ENCODE results near the gene IGF1R. TPM values are rescaled to one million over a fixed set of nuclear protein-coding genes. Genes with fewer than 3 reads are reported as not detected.

Gene IGF1R
- total and polyA plus RNA-seq, 2 of the 8 experiments (the other 6 are each of a cell fraction or from before 2014, with no cell fraction given) = 32.9 to 109 TPM

GRCh38 chr15:98755781-98756180 is 107.4 kb downstream of the IGF1R start:
- Histone ChIP-seq H2BK5ac (ENCODE audit: low read depth, low read length) (no peak overlapping the region), H3K56ac (replicated peaks; ENCODE audit: insufficient read length, low read depth, low read length) (no peak overlapping the region), H3K18ac (ENCODE audit: extremely low read depth, low read length) (no peak overlapping the region), H3K9ac (replicated peaks in 1 of 4; ENCODE audit: extremely low read depth in 1 of 4, low read depth in 3 of 4, low read length in 3 of 4) (no peak overlapping the region), H3K4me2 (ENCODE audit: insufficient read depth in 1 of 2, low read depth in 2 of 2, low read length in 2 of 2) (no peak overlapping the region), H3K36me3 (ENCODE audit: control insufficient read depth in 2 of 4, insufficient read depth in 4 of 4, low read length in 3 of 4) (no peaks in the 10 kb centered on the region), H2BK120ac (replicated peaks; ENCODE audit: low read depth, low read length) (no peak overlapping the region), H2BK20ac (ENCODE audit: low read length) (no peak overlapping the region), H3K23ac (ENCODE audit: insufficient read length) (no peak overlapping the region), H4K5ac (ENCODE audit: insufficient read length, low read depth, low read length) (no peak overlapping the region), H4K20me1 (replicated peaks in 1 of 2; ENCODE audit: control insufficient read depth in 1 of 2, insufficient read depth in 2 of 2, low read length in 2 of 2) (peaks cover 4 to 15% of the 10 kb centered on the region in 2 experiments), H4K91ac (replicated peaks; ENCODE audit: insufficient read length, low read length) (no peak overlapping the region), H2BK12ac (ENCODE audit: low read depth, low read length) (no peak overlapping the region), H3K4me1 (replicated peaks in 1 of 4; ENCODE audit: control insufficient read depth in 3 of 4, insufficient read depth in 4 of 4, low read length in 3 of 4) (peaks cover 2 to 17% (median 9%) of the 10 kb centered on the region in 4 experiments), H3K4ac (replicated peaks; ENCODE audit: insufficient read length, low read depth, low read length) (no peak overlapping the region), H3K23me2 (ENCODE audit: low read depth, low read length) (no peaks in the 10 kb centered on the region), H3K79me2 (ENCODE audit: control insufficient read depth in 1 of 2, insufficient read depth in 2 of 2, low read length in 2 of 2) (peaks cover 14 to 98% of the 10 kb centered on the region in 2 experiments; a peak in 3 of 4 replicates), H3K27me3 (replicated peaks in 1 of 4; ENCODE audit: control insufficient read depth in 3 of 4, extremely low read depth in 1 of 4, insufficient read depth in 3 of 4, low read length in 3 of 4) (no peaks in the 10 kb centered on the region), H3K9me3 (ENCODE audit: insufficient read depth in 2 of 2, low read depth in 1 of 2, low read length in 1 of 2) (peaks cover 0 to 4% of the 10 kb centered on the region in 2 experiments; a peak in 1 of 4 replicates), H3K4me3 (ENCODE audit: extremely low read depth in 1 of 4, insufficient read depth in 2 of 4, low read depth in 3 of 4, low read length in 4 of 4) (no peak overlapping the region), H2BK15ac (ENCODE audit: low read length) (no peak overlapping the region), H3K27ac (ENCODE audit: low read depth, low read length) (no peak overlapping the region), H4K8ac (ENCODE audit: extremely low read depth, insufficient read depth, low read length) (no peak overlapping the region), H3K14ac (ENCODE audit: insufficient read length) (no peak overlapping the region), H2AFZ (ENCODE audit: low read length) (no peak overlapping the region), H3K79me1 (ENCODE audit: low read depth, low read length) (peaks cover 16% of the 10 kb centered on the region), H2AK5ac (ENCODE audit: low read depth, low read length) (no peak overlapping the region)
- ChIA-PET CTCF (ENCODE audit: partially characterized antibody) (interaction anchor here (1.1 kb wide), 1 partner anchor 95 kb away, joined by 3 read pairs; no protein-coding TSS in a partner anchor), POLR2A (ENCODE audit: partially characterized antibody) (no interaction called here)
- FAIRE-seq (no peak), DNase-seq (ENCODE audit: low read depth in 1 of 2, low spot score in 2 of 2) (no peak)
- WGBS, 2 experiments (ENCODE audit: extremely low coverage in 1 of 2, insufficient coverage in 1 of 2, insufficient read length in 1 of 2, insufficient replicate concordance in 2 of 2, low coverage in 1 of 2, low lambda C conversion rate in 2 of 2, missing lambda C conversion rate in 1 of 2) = 91% methylated on average over 2 of the region's 2 CpGs; no CpG with 5 or more reads in 1 of the 2 experiments
- TF ChIP-seq RXRA (IDR thresholded peaks at IDR 0.05; ENCODE audit: insufficient read depth, low read depth, low read length) (no peak), CTBP2 (IDR thresholded peaks at IDR 0.05; ENCODE audit: borderline replicate concordance, insufficient read depth, insufficient read length, low read length) (no peak), HDAC2 (IDR thresholded peaks at IDR 0.05; ENCODE audit: borderline replicate concordance in 1 of 2, low read depth in 2 of 2, low read length in 2 of 2) (no peak), CTCF (IDR thresholded peaks at IDR 0.05; ENCODE audit: control extremely low read depth in 1 of 3, insufficient read depth in 1 of 3, low read depth in 1 of 3, low read length in 3 of 3) (no peak), KDM4A (IDR thresholded peaks at IDR 0.05; ENCODE audit: low read depth, low read length, severe bottlenecking) (no peak)
